Measurements from ENCODE around the gene OR2S2. TPM values are rescaled to one million over a fixed set of nuclear protein-coding genes. Genes with fewer than 3 reads are reported as not detected.

Gene OR2S2
- total RNA-seq, 1 experiment from 2014 or later, result not detected

- TF ChIP-seq E2F1 (CRISPR knock-in tag; IDR thresholded peaks at IDR 0.05) (no peak), CREB1 (CRISPR knock-in tag; IDR thresholded peaks at IDR 0.05) (no peak), ZNF263 (CRISPR knock-in tag; IDR thresholded peaks at IDR 0.05; ENCODE audit: low read depth) (no peak), CDX4 (CRISPR knock-in tag; IDR thresholded peaks at IDR 0.05; ENCODE audit: borderline replicate concordance) (no peak), ZNF416 (CRISPR knock-in tag; IDR thresholded peaks at IDR 0.05) (no peak)
These were observed 49.4 kb upstream of the OR2S2 start (continued) for GRCh38 chr9:36007316-36007708.

- no peak for DNase-seq (ENCODE audit: low spot score)
- H3K36me3 Mint-ChIP-seq, result no peaks in the 10 kb centered on the region
- no peak overlapping the region for H3K4me3 Mint-ChIP-seq
- no peak for ATAC-seq
- ChIA-PET POLR2A (no interaction called here), CTCF (interaction anchor here (1.1 to 2.0 kb wide), 3 partner anchors 16 to 103 kb away, joined by 3 to 12 read pairs (median 3); no protein-coding TSS in a partner anchor)
- H3K27ac Mint-ChIP-seq, result no peak overlapping the region
- TF ChIP-seq USF2 (CRISPR knock-in tag; IDR thresholded peaks at IDR 0.05), result no peak
- TF ChIP-seq CTCF (IDR thresholded peaks at IDR 0.05), result no peak
- H3K27me3 Mint-ChIP-seq (ENCODE audit: low read depth), result peaks cover 65% of the 10 kb centered on the region
- H3K9me3 Mint-ChIP-seq, result peaks cover 30% of the 10 kb centered on the region
- peaks cover 4% of the 10 kb centered on the region; the same call in 1 of the 2 replicates for H3K4me1 Mint-ChIP-seq
These were observed 48.8 kb upstream of the OR2S2 start for GRCh38 chr9:36006549-36007315.

GRCh38 chr9:36005891-36006290, 47.9 kb upstream of the OR2S2 start:
- Mint-ChIP-seq H3K27me3 (ENCODE audit: low read depth) (peaks cover 61% of the 10 kb centered on the region), H3K36me3 (no peaks in the 10 kb centered on the region), H3K4me3 (no peak overlapping the region), H3K9me3 (peaks cover 30% of the 10 kb centered on the region), H3K4me1 (peaks cover 4% of the 10 kb centered on the region; the same call in 1 of the 2 replicates), H3K27ac (no peak overlapping the region)
- no peak for ATAC-seq
- CTCF ChIA-PET, result interaction anchor here (1.0 kb wide), 1 partner anchor 17 kb away, joined by 6 read pairs; no protein-coding TSS in a partner anchor
- POLR2A ChIA-PET, result no interaction called here
- TF ChIP-seq IRF2 (CRISPR knock-in tag; IDR thresholded peaks at IDR 0.05; ENCODE audit: borderline replicate concordance, low read depth) (no peak), PRDM15 (CRISPR knock-in tag; IDR thresholded peaks at IDR 0.05) (no peak), NFATC4 (CRISPR knock-in tag; IDR thresholded peaks at IDR 0.05) (no peak), CREB1 (CRISPR knock-in tag; IDR thresholded peaks at IDR 0.05) (no peak), ZNF281 (CRISPR knock-in tag; IDR thresholded peaks at IDR 0.05) (no peak), HMGA2 (CRISPR knock-in tag; IDR thresholded peaks at IDR 0.05) (no peak), KAT7 (CRISPR knock-in tag; IDR thresholded peaks at IDR 0.05; ENCODE audit: borderline replicate concordance) (no peak), ATF1 (CRISPR knock-in tag; IDR thresholded peaks at IDR 0.05) (no peak), GABPB1 (CRISPR knock-in tag; IDR thresholded peaks at IDR 0.05) (no peak), ZNF121 (CRISPR knock-in tag; IDR thresholded peaks at IDR 0.05) (no peak)
- DNase-seq (ENCODE audit: low spot score), result no peak

All from WTC11 (cell line).